ENCODE results near the gene CLRN2. TPM values are rescaled to one million over a fixed set of nuclear protein-coding genes. Genes with fewer than 3 reads are reported as not detected.

CLRN2 gene
- total and polyA plus RNA-seq, 9 of the 15 experiments (the other 6 are each of a cell fraction or from before 2014, with no cell fraction given), result not detected

DNA sequence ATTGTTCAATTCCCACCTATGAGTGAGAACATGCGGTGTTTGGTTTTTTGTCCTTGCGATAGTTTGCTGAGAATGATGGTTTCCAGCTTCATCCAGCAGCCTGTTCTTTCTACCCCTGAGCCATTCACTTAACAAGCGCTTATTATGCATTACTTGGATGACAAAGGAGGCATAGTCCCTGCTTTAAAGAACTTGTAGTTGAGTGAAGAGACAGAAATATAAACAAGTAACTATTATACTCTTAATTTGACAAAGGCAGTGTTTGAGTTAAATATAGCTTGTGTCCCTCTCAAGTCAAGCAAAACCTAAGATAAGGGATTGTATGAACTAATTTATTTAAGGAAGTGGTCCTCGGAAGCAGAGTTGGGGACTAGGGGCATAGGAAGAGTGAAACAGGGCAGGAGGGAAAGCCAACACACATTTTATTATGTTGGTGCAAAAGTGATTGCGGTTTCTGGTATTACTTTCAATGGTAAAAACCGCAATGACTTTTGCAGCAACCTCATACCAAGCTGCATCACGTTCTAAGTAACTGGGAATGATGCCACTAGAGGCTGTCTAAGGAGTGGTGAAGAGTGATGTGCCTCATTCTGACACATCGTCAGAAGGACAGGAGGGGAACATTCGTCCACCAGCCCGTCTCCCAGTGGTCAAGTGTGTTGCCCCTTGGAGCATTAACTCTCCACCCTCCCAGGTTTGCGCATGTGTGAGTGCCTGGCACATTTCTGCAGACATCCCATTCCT, 44.9 kb upstream of the CLRN2 start:
- no peaks in the 10 kb centered on the region for H3K36me3 ChIP-seq (ENCODE audit: control insufficient read depth, insufficient read depth, low read length)
- no peak overlapping the region for H3K27ac ChIP-seq (ENCODE audit: extremely low read depth, low read depth, low read length)
- no peaks in the 10 kb centered on the region for H3K79me2 ChIP-seq (ENCODE audit: control insufficient read depth, insufficient read depth, low read length)
- H3K4me1 ChIP-seq (replicated peaks in 1 of 2; ENCODE audit: control insufficient read depth in 2 of 2, insufficient read depth in 2 of 2, low read length in 2 of 2), result no peaks in the 10 kb centered on the region; a peak in 1 of 5 replicates
- intact Hi-C loops (cut with micrococcal nuclease), result loop anchor here (2.0 kb wide), 1 partner anchor 123 kb away; no protein-coding TSS in a partner anchor
- peaks cover 6 to 28% of the 10 kb centered on the region in 2 experiments; a peak in 4 of 5 replicates for H3K27me3 ChIP-seq (ENCODE audit: control insufficient read depth in 2 of 2, insufficient read depth in 2 of 2, low read length in 2 of 2)
- DNase-seq (ENCODE audit: extremely low read depth in 1 of 4, low spot score in 3 of 4) (no peak), ATAC-seq (no peak), FAIRE-seq (no peak)
- WGBS (ENCODE audit: insufficient coverage, low coverage, missing lambda C conversion rate), result 26% methylated on average over 11 of the region's 11 CpGs
- peaks cover 5% of the 10 kb centered on the region; the same call in 1 of the 2 replicates for H4K20me1 ChIP-seq (replicated peaks; ENCODE audit: control insufficient read depth, insufficient read depth, low read length)
- no TSS peak for BruUV-seq (replicated peaks)
- ChIA-PET POLR2A (no interaction called here), CTCF (ENCODE audit: low intra/inter-chr PET ratio) (no interaction called here)
- no peak overlapping the region for H3K4me3 ChIP-seq
- no peak overlapping the region for H3K4me2 ChIP-seq (ENCODE audit: insufficient read depth, low read length)
- no peak overlapping the region for H2AFZ ChIP-seq (ENCODE audit: low read depth, low read length)
- in situ Hi-C loops (cut with MboI), result loop anchor here (5.0 kb wide), 1 partner anchor 128 kb away; no protein-coding TSS in a partner anchor
- TF ChIP-seq MAZ (CRISPR knock-in tag; conservative IDR thresholded peaks at IDR 0.05 in 1 of 2, IDR thresholded peaks at IDR 0.05 in 1 of 2) (no peak), NFRKB (IDR thresholded peaks at IDR 0.05; ENCODE audit: low read depth) (peak; percentile 65; the same call in 1 of the 2 replicates), ZNF436 (CRISPR knock-in tag; IDR thresholded peaks at IDR 0.05) (no peak)
- TF ChIP-seq, protein P1, sequence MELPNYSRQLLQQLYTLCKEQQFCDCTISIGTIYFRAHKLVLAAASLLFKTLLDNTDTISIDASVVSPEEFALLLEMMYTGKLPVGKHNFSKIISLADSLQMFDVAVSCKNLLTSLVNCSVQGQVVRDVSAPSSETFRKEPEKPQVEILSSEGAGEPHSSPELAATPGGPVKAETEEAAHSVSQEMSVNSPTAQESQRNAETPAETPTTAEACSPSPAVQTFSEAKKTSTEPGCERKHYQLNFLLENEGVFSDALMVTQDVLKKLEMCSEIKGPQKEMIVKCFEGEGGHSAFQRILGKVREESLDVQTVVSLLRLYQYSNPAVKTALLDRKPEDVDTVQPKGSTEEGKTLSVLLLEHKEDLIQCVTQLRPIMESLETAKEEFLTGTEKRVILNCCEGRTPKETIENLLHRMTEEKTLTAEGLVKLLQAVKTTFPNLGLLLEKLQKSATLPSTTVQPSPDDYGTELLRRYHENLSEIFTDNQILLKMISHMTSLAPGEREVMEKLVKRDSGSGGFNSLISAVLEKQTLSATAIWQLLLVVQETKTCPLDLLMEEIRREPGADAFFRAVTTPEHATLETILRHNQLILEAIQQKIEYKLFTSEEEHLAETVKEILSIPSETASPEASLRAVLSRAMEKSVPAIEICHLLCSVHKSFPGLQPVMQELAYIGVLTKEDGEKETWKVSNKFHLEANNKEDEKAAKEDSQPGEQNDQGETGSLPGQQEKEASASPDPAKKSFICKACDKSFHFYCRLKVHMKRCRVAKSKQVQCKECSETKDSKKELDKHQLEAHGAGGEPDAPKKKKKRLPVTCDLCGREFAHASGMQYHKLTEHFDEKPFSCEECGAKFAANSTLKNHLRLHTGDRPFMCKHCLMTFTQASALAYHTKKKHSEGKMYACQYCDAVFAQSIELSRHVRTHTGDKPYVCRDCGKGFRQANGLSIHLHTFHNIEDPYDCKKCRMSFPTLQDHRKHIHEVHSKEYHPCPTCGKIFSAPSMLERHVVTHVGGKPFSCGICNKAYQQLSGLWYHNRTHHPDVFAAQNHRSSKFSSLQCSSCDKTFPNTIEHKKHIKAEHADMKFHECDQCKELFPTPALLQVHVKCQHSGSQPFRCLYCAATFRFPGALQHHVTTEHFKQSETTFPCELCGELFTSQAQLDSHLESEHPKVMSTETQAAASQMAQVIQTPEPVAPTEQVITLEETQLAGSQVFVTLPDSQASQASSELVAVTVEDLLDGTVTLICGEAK (IDR thresholded peaks at IDR 0.05), result peak; percentile 80
- TF ChIP-seq, protein P1 (CRISPR knock-in tag; IDR thresholded peaks at IDR 0.05), result no peak
- TF ChIP-seq, protein P2, sequence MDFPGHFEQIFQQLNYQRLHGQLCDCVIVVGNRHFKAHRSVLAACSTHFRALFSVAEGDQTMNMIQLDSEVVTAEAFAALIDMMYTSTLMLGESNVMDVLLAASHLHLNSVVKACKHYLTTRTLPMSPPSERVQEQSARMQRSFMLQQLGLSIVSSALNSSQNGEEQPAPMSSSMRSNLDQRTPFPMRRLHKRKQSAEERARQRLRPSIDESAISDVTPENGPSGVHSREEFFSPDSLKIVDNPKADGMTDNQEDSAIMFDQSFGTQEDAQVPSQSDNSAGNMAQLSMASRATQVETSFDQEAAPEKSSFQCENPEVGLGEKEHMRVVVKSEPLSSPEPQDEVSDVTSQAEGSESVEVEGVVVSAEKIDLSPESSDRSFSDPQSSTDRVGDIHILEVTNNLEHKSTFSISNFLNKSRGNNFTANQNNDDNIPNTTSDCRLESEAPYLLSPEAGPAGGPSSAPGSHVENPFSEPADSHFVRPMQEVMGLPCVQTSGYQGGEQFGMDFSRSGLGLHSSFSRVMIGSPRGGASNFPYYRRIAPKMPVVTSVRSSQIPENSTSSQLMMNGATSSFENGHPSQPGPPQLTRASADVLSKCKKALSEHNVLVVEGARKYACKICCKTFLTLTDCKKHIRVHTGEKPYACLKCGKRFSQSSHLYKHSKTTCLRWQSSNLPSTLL (IDR thresholded peaks at IDR 0.05), result 0 out of 2 replicates have a peak, but pooled peaks have one; percentile 51
- no peak overlapping the region for H3K9ac ChIP-seq (ENCODE audit: insufficient read depth in 1 of 2, low read depth in 2 of 2, low read length in 2 of 2)
- no peaks in the 10 kb centered on the region for H3K9me3 ChIP-seq (replicated peaks; ENCODE audit: control insufficient read depth, insufficient read depth, low read depth, low read length)
- H3K9me1 ChIP-seq (ENCODE audit: control insufficient read depth, insufficient read depth, low read length), result no peaks in the 10 kb centered on the region

All from K562 (cell line).